Choroid plexus epithelial cell (primary cell): Measurements from ENCODE around the gene MLPH.

Experiments
- DNase-seq: peaks from one replicate; pipeline ENCODE4 v3.0.0-alpha.2; 2010; ENCODE audit warnings: low read depth
- H3K4me3 ChIP-seq: 2 replicates; pipeline ENCODE4 v1.5.1; 2011; ENCODE audit warnings: low read depth, mild to moderate bottlenecking, control low read depth, low read length, moderate library complexity
- CTCF ChIP-seq: conservative IDR thresholded peaks from 2 replicates; pipeline ENCODE4 v1.5.1; 2011; ENCODE audit warnings: low read depth, mild to moderate bottlenecking, control low read depth, inconsistent platforms, low read length, moderate library complexity

MLPH gene

GRCh38 chr2:237541243-237541642 lies 54.2 kb downstream of the MLPH start:
- no peak overlapping the region for H3K4me3 ChIP-seq
- no peak for DNase-seq
- TF ChIP-seq CTCF, result no peak

- H3K4me3 ChIP-seq, result no peak overlapping the region
- TF ChIP-seq CTCF, result no peak
- DNase-seq, result no peak
Measured at GRCh38 chr2:237542001-237542704, 55.1 kb downstream of the MLPH start.

GRCh38 chr2:237546040-237546875 lies 59.2 kb downstream of the MLPH start:
- TF ChIP-seq CTCF, result no peak
- H3K4me3 ChIP-seq, result no peak overlapping the region
- DNase-seq, result no peak

- H3K4me3 ChIP-seq, result no peak overlapping the region
- TF ChIP-seq CTCF, result no peak
- DNase-seq, result no peak
Measured at GRCh38 chr2:237546876-237547395, 59.9 kb downstream of the MLPH start.

- no peak overlapping the region for H3K4me3 ChIP-seq
- peak; percentile 66 for DNase-seq
- TF ChIP-seq CTCF, result no peak
Measured at GRCh38 chr2:237547841-237548416, 60.9 kb downstream of the MLPH start.

- TF ChIP-seq CTCF, result no peak
- no peak overlapping the region for H3K4me3 ChIP-seq
- DNase-seq, result no peak
Measured at GRCh38 chr2:237549216-237549615, 62.2 kb downstream of the MLPH start.
